BLaER1 (cell line): ENCODE measurements around the gene IZUMO4.
A peak's percentile ranks its signal among the peaks of the same experiment; 100 is the strongest.

Experiments
- H3K27ac ChIP-seq: shearing (Covaris generic); formaldehyde crosslinking; 2 replicates; pipeline ENCODE4 v1.8.1; 2022
- H3K27me3 ChIP-seq: shearing (Covaris generic); formaldehyde crosslinking; 2 replicates; pipeline ENCODE4 v1.8.1; 2022
- H3K36me3 ChIP-seq: shearing (Covaris generic); formaldehyde crosslinking; 2 replicates; pipeline ENCODE4 v1.8.1; 2022
- H3K4me1 ChIP-seq: shearing (Covaris generic); formaldehyde crosslinking; 2 replicates; pipeline ENCODE4 v1.8.1; 2022
- H3K4me2 ChIP-seq: shearing (Covaris generic); formaldehyde crosslinking; 2 replicates; pipeline ENCODE4 v1.8.1; 2022
- H3K4me3 ChIP-seq: shearing (Covaris generic); formaldehyde crosslinking; 2 replicates; pipeline ENCODE4 v1.8.1; 2022
- H3K9ac ChIP-seq: shearing (Covaris generic); formaldehyde crosslinking; 2 replicates; pipeline ENCODE4 v1.8.1; 2022
- H3K9me3 ChIP-seq: shearing (Covaris generic); formaldehyde crosslinking; 2 replicates; pipeline ENCODE4 v1.8.1; 2022
- H4K20me1 ChIP-seq: shearing (Covaris generic); formaldehyde crosslinking; 2 replicates; pipeline ENCODE4 v1.8.1; 2022
- Cebpa-rat ChIP-seq: shearing (Covaris generic); IDR thresholded peaks from 2 replicates; pipeline ENCODE4 v1.8.1; 2022

IZUMO4 gene

DNA sequence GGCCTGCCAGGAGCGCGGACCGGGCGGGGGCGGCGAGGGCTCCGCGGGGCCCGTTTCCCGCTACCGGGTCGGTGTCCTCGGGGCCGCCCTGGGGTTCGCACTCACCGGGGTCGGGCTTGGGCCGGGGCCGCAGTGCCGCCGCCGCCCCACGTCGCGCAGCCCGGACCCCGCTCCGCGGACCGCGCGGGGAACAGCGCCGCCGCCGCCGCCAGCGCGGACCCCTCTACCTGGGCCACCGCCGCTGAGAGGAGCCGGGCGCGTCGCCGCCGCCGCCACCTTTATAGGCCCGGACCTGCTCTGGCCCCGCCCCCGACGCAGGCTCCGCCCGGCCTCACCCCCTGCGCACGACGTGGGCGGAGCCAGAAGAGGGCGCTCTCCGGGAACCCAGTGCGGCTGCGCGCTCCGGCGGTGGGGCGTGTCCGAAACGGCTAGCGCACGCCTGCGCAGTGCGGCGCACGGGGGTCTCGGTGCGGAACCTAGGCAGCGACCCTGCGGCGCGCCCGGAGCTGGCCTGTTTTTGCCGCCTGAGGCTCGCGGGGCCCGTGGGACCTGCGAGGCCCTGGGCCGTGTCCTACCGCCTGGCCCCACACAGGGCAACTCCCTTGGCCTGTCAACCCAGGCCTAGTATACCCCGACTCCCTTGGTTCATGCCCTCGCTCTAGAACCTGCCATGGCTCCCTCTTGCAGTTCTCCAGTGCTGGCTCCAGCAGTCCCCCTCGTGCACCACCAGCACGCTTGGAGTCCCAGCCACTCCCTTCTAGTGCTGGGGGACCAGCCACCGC lies 45.5 kb upstream of the IZUMO4 start, which contains the start of gene MKNK2:
Gene MKNK2 (minus strand): TSS at position 254 of the 782 bp plus-strand sequence. CDS start 393 bp downstream, outside the sequence.
- Histone ChIP-seq H3K4me1 (peaks cover 86% of the 10 kb centered on the region), H4K20me1 (peaks cover 45% of the 10 kb centered on the region), H3K27me3 (no peaks in the 10 kb centered on the region), H3K4me2 (peak within 1 kb of the TSS; percentile 89), H3K27ac (peak within 1 kb of the TSS; percentile 93), H3K9me3 (no peaks in the 10 kb centered on the region), H3K4me3 (peak within 1 kb of the TSS; percentile 88), H3K36me3 (peaks cover 34% of the 10 kb centered on the region), H3K9ac (peak within 1 kb of the TSS; percentile 96)
- TF ChIP-seq Cebpa-rat, result no peak

GRCh38 chr19:2051773-2052704 lies 44.7 kb upstream of the IZUMO4 start:
- Histone ChIP-seq H3K27ac (peak overlapping the region; percentile 82), H3K9me3 (no peaks in the 10 kb centered on the region), H3K4me3 (peak overlapping the region; percentile 88), H4K20me1 (peaks cover 36% of the 10 kb centered on the region), H3K36me3 (peaks cover 25% of the 10 kb centered on the region), H3K4me2 (peak overlapping the region; percentile 88), H3K27me3 (no peaks in the 10 kb centered on the region), H3K9ac (peak overlapping the region; percentile 55), H3K4me1 (peaks cover 84% of the 10 kb centered on the region)
- TF ChIP-seq Cebpa-rat, result no peak

- TF ChIP-seq Cebpa-rat, result no peak
- H3K4me1 ChIP-seq, result peaks cover 84% of the 10 kb centered on the region
- no peak overlapping the region for H3K4me2 ChIP-seq
- no peaks in the 10 kb centered on the region for H3K9me3 ChIP-seq
- H3K4me3 ChIP-seq, result no peak overlapping the region
- no peaks in the 10 kb centered on the region for H3K27me3 ChIP-seq
- H3K27ac ChIP-seq, result no peak overlapping the region
- peaks cover 19% of the 10 kb centered on the region for H4K20me1 ChIP-seq
- H3K9ac ChIP-seq, result no peak overlapping the region
- peaks cover 8% of the 10 kb centered on the region for H3K36me3 ChIP-seq
Observed at GRCh38 chr19:2053601-2054389, 42.9 kb upstream of the IZUMO4 start.

- Histone ChIP-seq H3K27me3 (no peaks in the 10 kb centered on the region), H3K4me2 (peak overlapping the region; percentile 77), H3K9me3 (no peaks in the 10 kb centered on the region), H3K9ac (no peak overlapping the region), H3K4me3 (no peak overlapping the region), H3K36me3 (no peaks in the 10 kb centered on the region), H3K4me1 (peaks cover 84% of the 10 kb centered on the region), H4K20me1 (peaks cover 9% of the 10 kb centered on the region), H3K27ac (peak overlapping the region; percentile 19; the same call in 1 of the 2 replicates)
- no peak for TF ChIP-seq Cebpa-rat
Observed at GRCh38 chr19:2054763-2055162, 42.0 kb upstream of the IZUMO4 start.

DNA sequence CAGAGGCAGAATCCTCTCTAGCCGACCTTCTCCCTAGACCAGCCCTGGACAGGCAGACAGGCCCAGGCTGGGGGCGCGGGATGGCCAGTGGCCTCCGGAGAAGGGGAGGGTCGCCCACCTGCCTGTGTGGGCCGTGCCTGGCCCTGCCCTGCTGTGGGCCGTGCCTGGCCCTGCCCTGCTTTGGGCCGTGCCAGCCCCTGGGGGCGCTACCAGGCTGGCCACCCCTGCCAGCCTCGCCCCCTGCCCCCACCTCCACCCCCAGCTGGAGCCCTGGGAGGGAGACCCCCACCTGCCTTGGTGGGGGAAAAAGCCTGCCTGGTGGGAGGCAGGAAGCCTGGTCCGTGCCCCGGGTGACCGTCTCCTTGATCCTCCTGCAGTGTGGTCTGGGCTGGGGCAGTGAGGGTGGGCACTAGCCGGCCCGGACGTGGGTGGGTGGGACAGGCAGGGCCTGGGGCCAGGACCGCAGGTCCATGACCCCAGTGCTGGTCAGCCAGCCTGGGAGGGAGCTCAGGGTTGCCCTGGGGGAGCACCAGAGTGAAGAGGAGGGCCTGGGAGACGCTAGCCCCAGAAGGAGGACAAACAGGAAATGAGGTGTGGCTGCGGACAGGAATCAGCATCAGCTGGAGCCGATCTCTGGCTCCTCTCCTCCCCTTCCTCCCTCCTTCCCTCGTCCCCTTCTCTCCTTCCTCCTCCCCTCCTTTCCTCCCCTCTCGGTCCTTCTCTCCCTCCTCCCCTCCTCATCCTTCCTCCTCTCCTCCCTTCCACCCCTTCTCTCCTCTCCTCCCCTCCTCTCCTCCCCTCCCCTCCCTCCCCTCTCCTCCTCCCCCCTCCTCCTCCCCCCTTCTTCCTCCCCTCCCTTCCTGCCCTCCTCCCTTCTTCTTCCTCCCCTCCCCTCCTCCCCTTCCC lies 40.5 kb upstream of the IZUMO4 start:
- Histone ChIP-seq H3K4me3 (no peak overlapping the region), H3K36me3 (no peaks in the 10 kb centered on the region), H3K27ac (peak overlapping the region; percentile 73), H3K4me1 (peaks cover 95% of the 10 kb centered on the region), H3K4me2 (peak overlapping the region; percentile 77), H4K20me1 (no peaks in the 10 kb centered on the region), H3K9me3 (no peaks in the 10 kb centered on the region), H3K27me3 (no peaks in the 10 kb centered on the region), H3K9ac (0 out of 2 replicates have a peak overlapping the region, but pooled peaks have one; percentile 50)
- TF ChIP-seq Cebpa-rat, result no peak

- peak overlapping the region; percentile 99 for H3K4me2 ChIP-seq
Observed at GRCh38 chr19:2056837-2057192, 39.9 kb upstream of the IZUMO4 start.

DNA sequence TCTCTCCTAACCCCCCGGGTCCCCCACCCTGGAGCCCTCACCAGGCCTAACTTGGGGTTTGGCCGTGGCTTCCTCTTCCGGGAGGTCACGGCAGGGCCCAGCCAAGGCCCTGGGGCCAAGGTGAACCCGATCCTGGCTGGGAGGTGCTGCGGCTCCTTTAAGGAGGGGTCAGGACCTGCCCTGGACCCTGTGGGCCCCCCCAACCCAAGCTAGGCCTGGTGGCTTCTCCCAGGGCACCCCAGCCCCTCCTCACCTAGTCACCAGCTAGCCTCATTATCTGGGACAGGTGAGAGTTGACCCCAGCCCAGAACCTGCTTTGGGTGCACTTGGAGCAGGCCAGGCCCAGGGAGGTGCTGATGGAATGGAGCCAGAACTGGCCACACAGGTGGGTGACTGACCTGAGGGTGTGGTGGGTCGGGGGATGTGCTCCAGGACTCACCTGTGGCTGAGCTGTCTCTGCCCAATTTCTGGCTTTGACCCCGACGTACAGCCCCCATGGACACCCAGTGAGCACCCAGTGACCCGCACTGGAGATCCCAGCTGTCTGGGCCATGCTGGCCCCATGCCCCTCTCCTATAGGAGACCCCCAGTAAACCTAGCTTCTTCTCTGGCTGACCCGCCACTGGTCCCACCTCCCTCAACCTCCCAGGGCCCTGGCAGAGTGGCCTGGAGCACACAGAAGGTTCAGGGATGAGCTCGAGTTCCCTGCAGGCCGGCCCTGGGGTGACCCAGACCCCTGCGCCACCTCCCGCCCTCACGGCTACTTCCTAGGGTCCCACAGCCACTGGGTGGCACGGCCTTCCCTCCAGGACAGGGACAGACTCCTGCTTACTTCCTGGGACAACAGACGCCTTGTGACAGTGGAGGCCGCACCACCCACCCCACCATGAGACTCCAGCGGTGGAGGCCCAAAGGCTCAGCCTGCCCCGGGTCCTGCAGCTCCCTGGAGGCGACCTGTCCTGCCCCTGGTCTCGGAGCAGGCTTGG lies 38.9 kb upstream of the IZUMO4 start:
- TF ChIP-seq Cebpa-rat, result no peak
- Histone ChIP-seq H3K27me3 (no peaks in the 10 kb centered on the region), H4K20me1 (no peaks in the 10 kb centered on the region), H3K36me3 (no peaks in the 10 kb centered on the region), H3K4me2 (peak overlapping the region; percentile 99), H3K27ac (peak overlapping the region; percentile 74), H3K4me3 (no peak overlapping the region), H3K9ac (peak overlapping the region; percentile 48), H3K4me1 (peaks cover 91% of the 10 kb centered on the region), H3K9me3 (no peaks in the 10 kb centered on the region)

More at GRCh38 chr19:2056837-2057192, 39.9 kb upstream of the IZUMO4 start:
- no peaks in the 10 kb centered on the region for H3K27me3 ChIP-seq
- H3K36me3 ChIP-seq, result no peaks in the 10 kb centered on the region
- H4K20me1 ChIP-seq, result no peaks in the 10 kb centered on the region
- H3K4me3 ChIP-seq, result no peak overlapping the region
- peak overlapping the region; percentile 48; the same call in 1 of the 2 replicates for H3K9ac ChIP-seq
- H3K9me3 ChIP-seq, result no peaks in the 10 kb centered on the region
- TF ChIP-seq Cebpa-rat, result no peak
- peaks cover 91% of the 10 kb centered on the region for H3K4me1 ChIP-seq
- peak overlapping the region; percentile 74 for H3K27ac ChIP-seq
